ENCODE data around the gene SMC6.

SMC6 gene

GRCh38 chr2:17708501-17708900 is 45.1 kb downstream of the SMC6 start:
- Histone ChIP-seq H3K27ac (no peak overlapping the region), H3K4me3 (no peak overlapping the region)
- TF ChIP-seq CTCF (IDR thresholded peaks at IDR 0.05), result no peak
- no peak for DNase-seq (ENCODE audit: low spot score)

- no peak for TF ChIP-seq CTCF (IDR thresholded peaks at IDR 0.05)
- H3K4me3 ChIP-seq, result no peak overlapping the region
- no peak overlapping the region for H3K27ac ChIP-seq
- DNase-seq (ENCODE audit: low spot score), result no peak
These were observed 46.8 kb downstream of the SMC6 start for GRCh38 chr2:17706845-17707244.

GRCh38 chr2:17690776-17691175 is 62.8 kb downstream of the SMC6 start:
- no peak for DNase-seq (ENCODE audit: low spot score)
- H3K4me3 ChIP-seq, result no peak overlapping the region
- no peak for TF ChIP-seq CTCF (IDR thresholded peaks at IDR 0.05)
- H3K27ac ChIP-seq, result no peak overlapping the region

GRCh38 chr2:17689010-17689409 is 64.6 kb downstream of the SMC6 start:
- H3K27ac ChIP-seq, result no peak overlapping the region
- no peak for DNase-seq (ENCODE audit: low spot score)
- no peak overlapping the region for H3K4me3 ChIP-seq
- TF ChIP-seq CTCF (IDR thresholded peaks at IDR 0.05), result no peak

GRCh38 chr2:17688600-17688999 is 65.0 kb downstream of the SMC6 start:
- H3K27ac ChIP-seq, result no peak overlapping the region
- no peak for TF ChIP-seq CTCF (IDR thresholded peaks at IDR 0.05)
- no peak for DNase-seq (ENCODE audit: low spot score)
- no peak overlapping the region for H3K4me3 ChIP-seq

GRCh38 chr2:17683981-17684380 is 69.6 kb downstream of the SMC6 start:
- no peak overlapping the region for H3K27ac ChIP-seq
- H3K4me3 ChIP-seq, result no peak overlapping the region
- TF ChIP-seq CTCF (IDR thresholded peaks at IDR 0.05), result no peak
- DNase-seq (ENCODE audit: low spot score), result no peak

- TF ChIP-seq CTCF (IDR thresholded peaks at IDR 0.05), result no peak
- no peak overlapping the region for H3K27ac ChIP-seq
- DNase-seq (ENCODE audit: low spot score), result no peak
- no peak overlapping the region for H3K4me3 ChIP-seq
These were observed 71.3 kb downstream of the SMC6 start for GRCh38 chr2:17682098-17682857.

Data from coronary artery (tissue), 2 donors.